ENCODE results near the gene CIART. TPM values are rescaled to one million over a fixed set of nuclear protein-coding genes. Genes with fewer than 3 reads are reported as not detected.

The CIART gene
- total and polyA plus RNA-seq, 2 of the 8 experiments (the other 6 are each of a cell fraction or from before 2014, with no cell fraction given) = 9.6 to 33.3 TPM

- TF ChIP-seq SIN3A (conservative IDR thresholded peaks at IDR 0.05 in 1 of 2, IDR thresholded peaks at IDR 0.05 in 1 of 2; ENCODE audit: low read depth in 1 of 2, low read length in 2 of 2) (0 out of 4 replicates have a peak, but pooled peaks of 1 of the 2 experiments have one; percentile 46), TEAD4 (IDR thresholded peaks at IDR 0.05; ENCODE audit: low read depth, low read length) (peak; percentile 52; the same call in 1 of the 2 replicates), RXRA (IDR thresholded peaks at IDR 0.05; ENCODE audit: insufficient read depth, low read depth, low read length) (no peak)
Observed at GRCh38 chr1:150235852-150236613, 46.3 kb upstream of the CIART start, which contains the start of gene ANP32E (continued).
